ENCODE measurements around the gene SERPINE2. TPM values are rescaled to one million over a fixed set of nuclear protein-coding genes. Genes with fewer than 3 reads are reported as not detected.
"Not testable (repeated sequence)": the region's sequence is repeated elsewhere in the genome, so short reads cannot be mapped to it uniquely, and the experiment has no call there.

Gene SERPINE2
- polyA plus RNA-seq, 3 donors, result not detected

- no peak overlapping the region for H3K4me2 ChIP-seq (replicated peaks; ENCODE audit: extremely low read depth, low read length, poor library complexity, severe bottlenecking)
- H3K4me1 Mint-ChIP-seq, result peaks cover 42% of the 10 kb centered on the region
- H3K9me3 ChIP-seq (replicated peaks in 1 of 2; ENCODE audit: control insufficient read depth in 1 of 2, insufficient read depth in 1 of 2, low read length in 2 of 2), result no peaks in the 10 kb centered on the region
- intact Hi-C loops (cut with micrococcal nuclease), result loop anchor here in 1 of 2 donors (5.0 kb wide), 1 partner anchor 44 kb away; no protein-coding TSS in a partner anchor
- H3K27me3 Mint-ChIP-seq (ENCODE audit: low read depth in 3 of 3), result no peaks in the 10 kb centered on the region
- H3K4me3 Mint-ChIP-seq, result no peak overlapping the region
- H3K9ac ChIP-seq (ENCODE audit: insufficient read depth, low read length, poor library complexity, severe bottlenecking), result no peak overlapping the region
- H3K9me3 Mint-ChIP-seq, result peaks cover 0 to 10% (median 5%) of the 10 kb centered on the region in 7 donors
- 85% methylated on average over 6 of the region's 12 CpGs for WGBS (ENCODE audit: insufficient coverage)
- DNase-seq, result no peak
- no peak overlapping the region for H2AFZ ChIP-seq (ENCODE audit: insufficient read depth, low read depth, low read length, poor library complexity, severe bottlenecking)
- peak overlapping the region in 1 of 2 donors; percentile 34 for H3K27ac ChIP-seq (ENCODE audit: low read depth in 1 of 2, low read length in 2 of 2)
- no peaks in the 10 kb centered on the region for H3K27me3 ChIP-seq (ENCODE audit: control insufficient read depth in 2 of 2, insufficient read depth in 2 of 2, low read length in 2 of 2)
- H3K36me3 ChIP-seq (replicated peaks in 1 of 2; ENCODE audit: control insufficient read depth in 1 of 2, insufficient read depth in 2 of 2, low read length in 2 of 2), result no peaks in the 10 kb centered on the region
- H3K4me3 ChIP-seq (replicated peaks in 1 of 3; ENCODE audit: low read depth in 2 of 3, low read length in 3 of 3), result no peak overlapping the region
- H3K27ac Mint-ChIP-seq, result peak overlapping the region in 5 of 7 donors; percentile 26 to 86 (median 67)
- peaks cover 9 to 14% of the 10 kb centered on the region in 2 donors for H3K36me3 Mint-ChIP-seq
- peaks cover 69% of the 10 kb centered on the region for H4K20me1 ChIP-seq (ENCODE audit: insufficient read depth, low read length)
- TF ChIP-seq CTCF (IDR thresholded peaks at IDR 0.05), result no peak
- H3K4me1 ChIP-seq (ENCODE audit: control insufficient read depth in 1 of 2, insufficient read depth in 2 of 2, low read length in 2 of 2), result peaks cover 15 to 43% of the 10 kb centered on the region in 2 donors
- peaks cover 90% of the 10 kb centered on the region for H3K79me2 ChIP-seq (ENCODE audit: insufficient read depth, low read length)
These were observed 97.4 kb downstream of the SERPINE2 start for GRCh38 chr2:223941579-223942277.

DNA sequence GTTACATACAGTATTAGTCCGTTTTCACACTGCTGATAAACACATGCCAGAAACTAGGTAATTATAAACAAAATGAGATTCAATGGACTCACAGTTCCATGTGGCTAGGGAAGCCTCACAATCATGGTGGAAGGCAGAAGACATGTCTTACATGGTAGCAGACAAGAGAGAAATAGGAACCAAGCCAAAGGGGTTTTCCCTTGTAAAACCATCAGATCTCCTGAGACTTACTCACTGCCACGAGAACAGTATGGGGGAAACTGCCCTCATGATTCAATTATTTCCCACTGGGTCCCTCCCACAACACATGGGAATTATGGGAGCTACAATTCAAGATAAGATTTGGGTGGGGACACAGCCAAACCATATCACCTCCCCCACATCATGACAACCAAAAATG, 99.6 kb downstream of the SERPINE2 start:
- H3K9ac ChIP-seq (ENCODE audit: insufficient read depth, low read length, poor library complexity, severe bottlenecking); H3K4me2 ChIP-seq (replicated peaks; ENCODE audit: extremely low read depth, low read length, poor library complexity, severe bottlenecking); H3K4me3 ChIP-seq (replicated peaks in 1 of 3; ENCODE audit: low read depth in 2 of 3, low read length in 3 of 3); H3K27me3 Mint-ChIP-seq (ENCODE audit: low read depth in 3 of 3); H3K9me3 ChIP-seq (replicated peaks in 1 of 2; ENCODE audit: control insufficient read depth in 1 of 2, insufficient read depth in 1 of 2, low read length in 2 of 2); H2AFZ ChIP-seq (ENCODE audit: insufficient read depth, low read depth, low read length, poor library complexity, severe bottlenecking); H3K9me3 Mint-ChIP-seq; intact Hi-C loops (cut with micrococcal nuclease); H3K36me3 ChIP-seq (replicated peaks in 1 of 2; ENCODE audit: control insufficient read depth in 1 of 2, insufficient read depth in 2 of 2, low read length in 2 of 2); H3K4me3 Mint-ChIP-seq; H3K27me3 ChIP-seq (ENCODE audit: control insufficient read depth in 2 of 2, insufficient read depth in 2 of 2, low read length in 2 of 2): not testable (repeated sequence)
- peak; percentile 68 to 87 (median 73) for DNase-seq
- Mint-ChIP-seq H3K27ac (peak overlapping the region in 6 of 7 donors; percentile 33 to 87 (median 69)), H3K4me1 (peaks cover 57% of the 10 kb centered on the region), H3K36me3 (peaks cover 9 to 16% of the 10 kb centered on the region in 2 donors)
- WGBS (ENCODE audit: insufficient coverage), result no CpG with 5 or more reads among the region's 2 CpGs
- peaks cover 20 to 53% of the 10 kb centered on the region in 2 donors for H3K4me1 ChIP-seq (ENCODE audit: control insufficient read depth in 1 of 2, insufficient read depth in 2 of 2, low read length in 2 of 2)
- H3K27ac ChIP-seq (ENCODE audit: low read depth in 1 of 2, low read length in 2 of 2), result peak overlapping the region in 1 of 2 donors; percentile 70
- peaks cover 99% of the 10 kb centered on the region for H3K79me2 ChIP-seq (ENCODE audit: insufficient read depth, low read length)
- H4K20me1 ChIP-seq (ENCODE audit: insufficient read depth, low read length), result peaks cover 92% of the 10 kb centered on the region

All from CD14-positive monocyte (primary cell).